Astrocyte of the spinal cord (primary cell): ENCODE data around the gene IRAK4.
A peak's percentile ranks its signal among the peaks of the same experiment; 100 is the strongest.

Source experiments
- DNase-seq: peaks from one replicate; pipeline ENCODE4 v3.0.0; 2011; ENCODE audit warnings: low read depth, low spot score
- H3K4me3 ChIP-seq: 2 replicates; pipeline ENCODE4 v1.5.1; 2011; ENCODE audit warnings: low read depth, mild to moderate bottlenecking, low read length, moderate library complexity
- CTCF ChIP-seq: IDR thresholded peaks from 2 replicates; pipeline ENCODE4 v1.5.1; 2012; ENCODE audit warnings: low read depth, mild to moderate bottlenecking, low read length, inconsistent platforms
- in situ Hi-C: cut with HindIII; loops from 2 replicates; pipeline ENCODE4 v1.10.0; 2017; ENCODE audit warnings: low sequenced_read_pairs

The IRAK4 gene

GRCh38 chr12:43816168-43816567 lies 57.4 kb downstream of the IRAK4 start:
- no peak for DNase-seq
- in situ Hi-C loops, result no loop called here
- no peak for TF ChIP-seq CTCF
- no peak overlapping the region for H3K4me3 ChIP-seq

GRCh38 chr12:43824207-43824775 lies 65.5 kb downstream of the IRAK4 start:
- in situ Hi-C loops, result no loop called here
- no peak for TF ChIP-seq CTCF
- no peak overlapping the region for H3K4me3 ChIP-seq
- DNase-seq, result no peak

- H3K4me3 ChIP-seq, result no peak overlapping the region
- no peak for TF ChIP-seq CTCF
- no peak for DNase-seq
- in situ Hi-C loops, result no loop called here
Observed at GRCh38 chr12:43826681-43827080, 67.9 kb downstream of the IRAK4 start.

- DNase-seq, result no peak
- H3K4me3 ChIP-seq, result no peak overlapping the region
- no peak for TF ChIP-seq CTCF
- in situ Hi-C loops, result no loop called here
Observed at GRCh38 chr12:43827093-43827492, 68.3 kb downstream of the IRAK4 start.

GRCh38 chr12:43832463-43833168 lies 73.9 kb downstream of the IRAK4 start:
- in situ Hi-C loops, result no loop called here
- no peak overlapping the region for H3K4me3 ChIP-seq
- no peak for TF ChIP-seq CTCF
- no peak for DNase-seq

- peak overlapping the region; percentile 60 for H3K4me3 ChIP-seq
- TF ChIP-seq CTCF, result no peak
- in situ Hi-C loops, result no loop called here
- peak; percentile 18 for DNase-seq
Observed at GRCh38 chr12:43835264-43835655, 76.5 kb downstream of the IRAK4 start.
